H1 (cell line): ENCODE results near the gene FAM83F. TPM values are rescaled to one million over a fixed set of nuclear protein-coding genes. Genes with fewer than 3 reads are reported as not detected.

Experiments
- CREB1 ChIP-seq: IDR thresholded peaks from 2 replicates; pipeline ENCODE4 v1.6.1; 2012; ENCODE audit warnings: inconsistent platforms
- CTCF ChIP-seq, 3 experiments: IDR thresholded peaks; 1 replicate in 2 of 3; 2 replicates in 1 of 3; pipeline versions ENCODE4 v1.5.1 to v1.6.1; 2011; ENCODE audit warnings: low read length in 3 of 3, mild to moderate bottlenecking in 3 of 3, inconsistent platforms in 2 of 3, low read depth in 1 of 3, moderate library complexity in 1 of 3; ENCODE audit not compliant: insufficient read depth in 1 of 3; ENCODE audit errors: control extremely low read depth in 1 of 3
- EGR1 ChIP-seq: IDR thresholded peaks from 2 replicates; pipeline ENCODE4 v1.6.1; 2011; ENCODE audit warnings: low read depth, low read length, borderline replicate concordance
- EZH2 ChIP-seq: fragments of 200-600 bp; sonication (generic); IDR thresholded peaks from 2 replicates; pipeline ENCODE4 v1.7.1; 2012; ENCODE audit warnings: low read depth, mild to moderate bottlenecking, moderate library complexity, low read length, inconsistent platforms; ENCODE audit not compliant: severe bottlenecking
- POU5F1 ChIP-seq: IDR thresholded peaks from 2 replicates; pipeline ENCODE4 v1.6.1; 2011; ENCODE audit warnings: low read depth, mild to moderate bottlenecking, low read length, moderate library complexity
- SP4 ChIP-seq: IDR thresholded peaks from 2 replicates; pipeline ENCODE4 v1.6.1; 2012; ENCODE audit warnings: low read length, inconsistent platforms
- polyA plus RNA-seq, 7 experiments: library from polyadenylated mRNA; depleted of rRNA in 3 of 7; stranded (reverse) in 5 of 7; unstranded in 2 of 7; fragments of >200 nt in 5 of 7; fragments of 200-250 nt in 2 of 7; gene quantifications; 1 replicate in 5 of 7; 2 replicates in 1 of 7; 4 replicates in 1 of 7; pipeline versions ENCODE4 v1.2.1 to v1.2.3, GENCODE V29; 2011 to 2013; ENCODE audit warnings: missing spikeins in 2 of 7, mixed read lengths in 2 of 7
- total RNA-seq: library from RNA; stranded (reverse); fragmentation: NEBNext Ultra II Directional; extraction: Animal tissue kit (Norgen Biotek cat#: 25700); gene quantifications from 2 replicates; pipeline ENCODE4 v1.2.1, GENCODE V29; 2021

Gene FAM83F
- total and polyA plus RNA-seq, 2 of the 8 experiments (the other 6 are each of a cell fraction or from before 2014, with no cell fraction given): 8.6 to 18.9 TPM

GRCh38 chr22:40009951-40010671 lies 15.4 kb downstream of the FAM83F start (continued):
- no peak for TF ChIP-seq EZH2
- TF ChIP-seq CREB1: no peak
- no peak for TF ChIP-seq EGR1
- no peak for TF ChIP-seq CTCF (IDR thresholded peaks at IDR 0.05; ENCODE audit: control extremely low read depth in 1 of 3, insufficient read depth in 1 of 3, low read depth in 1 of 3, low read length in 3 of 3)
- no peak for TF ChIP-seq SP4
- no peak for TF ChIP-seq POU5F1
